ENCODE measurements around the gene UCMA. TPM values are rescaled to one million over a fixed set of nuclear protein-coding genes. Genes with fewer than 3 reads are reported as not detected.

UCMA gene
- total RNA-seq, 1 donor, result not detected

GRCh38 chr10:13233358-13233757, 816 bp downstream of the UCMA start:
- DNase-seq (ENCODE audit: low read depth), result no peak
- TF ChIP-seq CTCF (IDR thresholded peaks at IDR 0.05; ENCODE audit: insufficient read depth, low read length), result no peak
- H3K4me3 ChIP-seq (ENCODE audit: low read depth, low read length), result no peak overlapping the region

GRCh38 chr10:13231808-13232207, 2.4 kb downstream of the UCMA start:
- no peak overlapping the region for H3K4me3 ChIP-seq (ENCODE audit: low read depth, low read length)
- no peak for DNase-seq (ENCODE audit: low read depth)
- no peak for TF ChIP-seq CTCF (IDR thresholded peaks at IDR 0.05; ENCODE audit: insufficient read depth, low read length)

GRCh38 chr10:13231190-13231589, 3.0 kb downstream of the UCMA start:
- TF ChIP-seq CTCF (IDR thresholded peaks at IDR 0.05; ENCODE audit: insufficient read depth, low read length), result no peak
- DNase-seq (ENCODE audit: low read depth), result no peak
- no peak overlapping the region for H3K4me3 ChIP-seq (ENCODE audit: low read depth, low read length)

GRCh38 chr10:13227031-13227430, 7.1 kb downstream of the UCMA start:
- no peak for TF ChIP-seq CTCF (IDR thresholded peaks at IDR 0.05; ENCODE audit: insufficient read depth, low read length)
- no peak for DNase-seq (ENCODE audit: low read depth)
- H3K4me3 ChIP-seq (ENCODE audit: low read depth, low read length), result no peak overlapping the region

GRCh38 chr10:13225601-13226000, 8.6 kb downstream of the UCMA start:
- no peak for TF ChIP-seq CTCF (IDR thresholded peaks at IDR 0.05; ENCODE audit: insufficient read depth, low read length)
- no peak overlapping the region for H3K4me3 ChIP-seq (ENCODE audit: low read depth, low read length)
- DNase-seq (ENCODE audit: low read depth), result no peak

- no peak overlapping the region for H3K4me3 ChIP-seq (ENCODE audit: low read depth, low read length)
- TF ChIP-seq CTCF (IDR thresholded peaks at IDR 0.05; ENCODE audit: insufficient read depth, low read length), result no peak
- no peak for DNase-seq (ENCODE audit: low read depth)
Observed at GRCh38 chr10:13224210-13224995, 9.8 kb downstream of the UCMA start.

- no peak overlapping the region for H3K4me3 ChIP-seq (ENCODE audit: low read depth, low read length)
- DNase-seq (ENCODE audit: low read depth), result no peak
- no peak for TF ChIP-seq CTCF (IDR thresholded peaks at IDR 0.05; ENCODE audit: insufficient read depth, low read length)
Observed at GRCh38 chr10:13223241-13223640, 10.9 kb downstream of the UCMA start.

Data from fibroblast of the aortic adventitia (primary cell).